Endothelial cell of umbilical vein (primary cell): ENCODE results near the gene FYN.
A peak's percentile ranks its signal among the peaks of the same experiment; 100 is the strongest.

Experiments
- CTCF ChIP-seq, 2 donors: IDR thresholded peaks; 1 replicate in 1 of 2; 2 replicates in 1 of 2; pipeline ENCODE4 v1.5.1; 2011; ENCODE audit warnings: low read length in 2 of 2, mild to moderate bottlenecking in 2 of 2, moderate library complexity in 2 of 2, control low read depth in 1 of 2, inconsistent platforms in 1 of 2, low read depth in 1 of 2; ENCODE audit not compliant: insufficient read depth in 1 of 2; ENCODE audit errors: extremely low read depth in 1 of 2
- POLR2A ChIP-seq: IDR thresholded peaks from 2 replicates; pipeline ENCODE4 v1.6.1; 2012; ENCODE audit warnings: low read depth, mild to moderate bottlenecking, control low read depth, low read length
- POLR2AphosphoS5 ChIP-seq: IDR thresholded peaks from 2 replicates; pipeline ENCODE4 v1.6.1; 2012; ENCODE audit warnings: low read depth, mild to moderate bottlenecking, control low read depth, low read length, moderate library complexity; ENCODE audit not compliant: insufficient read depth

DNA sequence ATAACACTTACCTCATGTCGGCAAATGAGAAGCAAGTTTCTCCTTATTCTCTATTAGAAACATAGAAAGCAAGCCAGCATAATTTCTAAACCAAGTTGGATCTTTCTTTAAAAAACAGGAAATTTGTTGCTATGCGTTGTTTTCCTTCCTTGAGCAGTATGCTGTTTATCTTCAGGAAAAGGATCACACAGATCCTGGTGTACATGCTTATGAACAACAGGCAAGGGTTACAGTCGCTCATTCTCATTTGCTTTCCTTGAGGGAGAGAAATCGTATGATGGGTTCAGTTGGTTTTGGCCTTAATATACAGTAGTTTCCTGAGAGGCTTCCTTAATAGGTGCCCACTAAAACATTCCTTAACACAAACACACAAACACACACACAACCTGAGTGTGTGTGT lies 118.8 kb downstream of the FYN start:
- TF ChIP-seq CTCF (IDR thresholded peaks at IDR 0.05; ENCODE audit: extremely low read depth in 1 of 2, insufficient read depth in 1 of 2, low read depth in 1 of 2, low read length in 2 of 2) (no peak), POLR2A (no peak), POLR2AphosphoS5 (peak; percentile 76)
